ENCODE measurements around the gene PCDHGA1.

Gene PCDHGA1

GRCh38 chr5:141513627-141514329, 183.5 kb downstream of the PCDHGA1 start:
- no peak for TF ChIP-seq CTCF (IDR thresholded peaks at IDR 0.05; ENCODE audit: insufficient read depth, missing control alignments)
- DNase-seq (ENCODE audit: insufficient read length, low spot score) (no peak), FAIRE-seq (no peak)

GRCh38 chr5:141514330-141515133, 184.2 kb downstream of the PCDHGA1 start:
- no peak for TF ChIP-seq CTCF (IDR thresholded peaks at IDR 0.05; ENCODE audit: insufficient read depth, missing control alignments)
- DNase-seq (ENCODE audit: insufficient read length, low spot score) (no peak), FAIRE-seq (no peak)

- FAIRE-seq (no peak), DNase-seq (ENCODE audit: insufficient read length, low spot score) (no peak)
- TF ChIP-seq CTCF (IDR thresholded peaks at IDR 0.05; ENCODE audit: insufficient read depth, missing control alignments): no peak
These were observed 184.8 kb downstream of the PCDHGA1 start for GRCh38 chr5:141515141-141515540.

GRCh38 chr5:141515946-141516671, 185.8 kb downstream of the PCDHGA1 start:
- no peak for FAIRE-seq
- no peak for DNase-seq (ENCODE audit: insufficient read length, low spot score)
- TF ChIP-seq CTCF (IDR thresholded peaks at IDR 0.05; ENCODE audit: insufficient read depth, missing control alignments): no peak

GRCh38 chr5:141516672-141517025, 186.3 kb downstream of the PCDHGA1 start:
- no peak for TF ChIP-seq CTCF (IDR thresholded peaks at IDR 0.05; ENCODE audit: insufficient read depth, missing control alignments)
- FAIRE-seq (no peak), DNase-seq (ENCODE audit: insufficient read length, low spot score) (no peak)

- no peak for FAIRE-seq
- no peak for TF ChIP-seq CTCF (IDR thresholded peaks at IDR 0.05; ENCODE audit: insufficient read depth, missing control alignments)
- DNase-seq (ENCODE audit: insufficient read length, low spot score): no peak
These were observed 187.0 kb downstream of the PCDHGA1 start for GRCh38 chr5:141517312-141517711.

All from D721Med (cell line).